Karpas-422 (cell line): ENCODE measurements around the gene GCK. TPM values are rescaled to one million over a fixed set of nuclear protein-coding genes. Genes with fewer than 3 reads are reported as not detected.

ENCODE experiments used
- DNase-seq: peaks from one replicate; pipeline ENCODE4 v3.0.0-alpha.2; 2015
- H2AFZ ChIP-seq: fragments of 200-600 bp; sonication (generic); 2 replicates; pipeline ENCODE4 v1.6.1; 2014; ENCODE audit warnings: antibody characterized with exemption, low read length, mixed read lengths
- H3K27ac ChIP-seq: fragments of 200-600 bp; sonication (generic); 2 replicates; pipeline ENCODE4 v1.5.1; 2014; ENCODE audit warnings: mild to moderate bottlenecking, low read length, moderate library complexity
- H3K27me3 ChIP-seq: fragments of 200-600 bp; sonication (generic); 2 replicates; pipeline ENCODE4 v1.6.1; 2014; ENCODE audit warnings: low read length, mixed read lengths
- H3K36me3 ChIP-seq: fragments of 200-600 bp; sonication (generic); 2 replicates; pipeline ENCODE4 v1.6.1; 2014; ENCODE audit warnings: low read length, mixed read lengths; ENCODE audit not compliant: insufficient read depth
- H3K4me1 ChIP-seq: fragments of 200-600 bp; sonication (generic); 2 replicates; pipeline ENCODE4 v1.6.1; 2014; ENCODE audit warnings: mild to moderate bottlenecking, low read length, mixed read lengths
- H3K4me2 ChIP-seq: fragments of 200-600 bp; sonication (generic); 2 replicates; pipeline ENCODE4 v1.6.1; 2014; ENCODE audit warnings: low read length, low read depth, mild to moderate bottlenecking; ENCODE audit not compliant: poor library complexity, severe bottlenecking
- H3K4me3 ChIP-seq: fragments of 200-600 bp; sonication (generic); 2 replicates; pipeline ENCODE4 v1.5.1; 2014; ENCODE audit warnings: mild to moderate bottlenecking, antibody characterized with exemption, low read length, mixed read lengths
- H3K79me2 ChIP-seq: fragments of 200-600 bp; sonication (generic); 2 replicates; pipeline ENCODE4 v1.6.1; 2014; ENCODE audit warnings: mild to moderate bottlenecking, low read length, mixed read lengths
- H3K9ac ChIP-seq: fragments of 200-600 bp; sonication (generic); 2 replicates; pipeline ENCODE4 v1.6.0; 2014; ENCODE audit warnings: low read length
- H3K9me2 ChIP-seq: fragments of 200-600 bp; sonication (generic), shearing (Covaris generic); replicated peaks from 2 replicates; pipeline ENCODE4 v1.6.0; 2014; ENCODE audit warnings: mild to moderate bottlenecking, low read length, moderate library complexity; ENCODE audit not compliant: insufficient read depth
- H3K9me3 ChIP-seq: fragments of 300-700, 200-600 bp; sonication (generic); 2 replicates; pipeline ENCODE4 v1.6.1; 2014; ENCODE audit warnings: low read length, mixed read lengths
- H4K20me1 ChIP-seq: fragments of 200-600 bp; sonication (generic); 2 replicates; pipeline ENCODE4 v1.6.1; 2014; ENCODE audit warnings: mild to moderate bottlenecking, antibody characterized with exemption, low read length, low read depth; ENCODE audit not compliant: insufficient read depth
- total RNA-seq: library from RNA; depleted of rRNA; stranded (reverse); fragments of >200 nt; shearing (Covaris generic); gene quantifications from 2 replicates; pipeline ENCODE4 v1.2.3, GENCODE V29; 2014; ENCODE audit warnings: low replicate concordance

GCK gene
- total RNA-seq, 1 experiment from 2014 or later: not detected

DNA sequence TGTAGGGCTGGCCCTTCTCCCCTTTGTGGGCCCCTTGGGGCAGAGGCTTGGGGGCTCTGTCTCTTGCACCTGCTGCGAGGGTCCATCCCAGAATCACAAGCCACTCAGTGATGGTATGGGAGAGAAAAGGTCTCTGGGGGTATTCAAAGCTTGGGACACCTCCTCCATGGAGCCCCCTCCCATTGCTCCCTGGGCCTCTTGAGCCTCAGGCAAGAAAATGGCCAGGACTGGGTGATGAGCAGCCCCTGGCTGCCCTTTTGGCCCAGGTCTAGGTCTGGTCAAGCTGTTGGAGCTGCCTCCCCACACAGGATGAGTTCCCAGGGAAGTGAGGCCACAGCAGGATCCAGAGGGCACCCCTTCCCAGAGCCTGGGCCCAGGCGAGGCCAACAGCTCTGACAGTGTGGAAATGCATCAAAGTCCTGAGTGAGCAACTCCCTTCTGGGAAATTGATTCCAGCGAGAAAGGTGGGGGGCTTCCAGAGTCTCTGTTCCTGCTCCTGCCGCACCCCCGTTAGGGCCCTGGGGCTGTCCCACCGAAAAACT is 44.7 kb downstream of the GCK start:
- no peaks in the 10 kb centered on the region for H4K20me1 ChIP-seq
- no peaks in the 10 kb centered on the region for H3K9me3 ChIP-seq

DNA sequence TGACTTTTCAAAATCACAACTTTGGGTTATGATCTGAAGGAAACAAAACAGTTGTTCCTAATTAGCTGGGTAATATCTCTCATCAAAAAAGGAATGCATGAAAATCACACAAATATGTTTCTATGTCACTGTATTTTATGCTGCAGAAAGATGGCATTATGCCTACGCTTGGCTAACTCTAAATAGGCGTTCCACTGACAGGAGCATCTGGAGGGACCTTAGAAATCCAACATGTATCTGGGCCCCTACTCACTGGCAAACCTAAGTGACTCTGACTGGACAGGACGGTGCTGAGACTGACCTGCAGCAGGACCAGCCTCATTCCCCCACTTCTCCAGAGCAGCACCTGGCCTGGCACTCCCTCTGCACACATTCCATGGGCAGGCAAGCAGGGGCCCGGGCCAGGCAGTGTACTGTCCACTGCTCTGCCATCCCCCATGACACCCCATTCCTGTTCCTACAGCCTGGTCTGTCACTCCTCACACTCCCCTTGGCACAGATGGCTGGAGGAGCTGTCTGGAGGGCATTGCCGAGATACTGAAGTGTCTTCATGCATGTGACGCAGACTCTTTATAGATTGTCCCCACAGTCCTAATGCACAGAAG is 45.5 kb downstream of the GCK start:
- no peaks in the 10 kb centered on the region for H4K20me1 ChIP-seq
- H3K9ac ChIP-seq: no peak overlapping the region
- no peak overlapping the region for H3K27ac ChIP-seq
- H3K9me2 ChIP-seq: no peaks in the 10 kb centered on the region
- H3K9me3 ChIP-seq: no peaks in the 10 kb centered on the region
- no peak overlapping the region for H2AFZ ChIP-seq
- H3K4me1 ChIP-seq: no peaks in the 10 kb centered on the region
- no peaks in the 10 kb centered on the region for H3K27me3 ChIP-seq
- no peaks in the 10 kb centered on the region for H3K36me3 ChIP-seq
- no peak overlapping the region for H3K4me2 ChIP-seq
- H3K79me2 ChIP-seq: no peaks in the 10 kb centered on the region
- H3K4me3 ChIP-seq: no peak overlapping the region
- no peak for DNase-seq

More for the DNA sequence above, 44.7 kb downstream of the GCK start:
- Histone ChIP-seq H3K27ac (no peak overlapping the region), H3K9me2 (no peaks in the 10 kb centered on the region), H3K4me1 (no peaks in the 10 kb centered on the region), H2AFZ (no peak overlapping the region), H3K4me2 (no peak overlapping the region), H3K9ac (no peak overlapping the region), H3K36me3 (no peaks in the 10 kb centered on the region), H3K27me3 (no peaks in the 10 kb centered on the region), H3K4me3 (no peak overlapping the region), H3K79me2 (no peaks in the 10 kb centered on the region)
- DNase-seq: no peak

DNA sequence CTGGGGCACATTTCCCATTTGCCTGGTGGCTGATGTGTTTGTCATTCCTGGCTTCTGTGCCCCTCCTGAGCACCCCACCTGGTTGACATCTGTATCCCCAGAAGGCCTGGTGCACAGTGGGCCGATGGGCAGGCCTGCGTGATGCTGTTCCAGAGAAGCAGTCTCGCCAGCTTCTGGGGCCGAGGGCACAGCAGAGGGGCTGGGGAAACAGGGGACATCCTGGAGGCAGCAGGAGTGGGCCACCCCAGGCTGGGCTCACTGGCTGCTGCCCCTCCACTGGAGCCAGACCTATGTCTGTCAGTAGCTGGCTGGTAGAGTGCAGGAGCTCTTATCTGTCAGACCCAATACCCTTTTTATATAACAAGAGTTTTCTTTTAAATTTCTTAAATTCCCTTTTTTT is 47.2 kb downstream of the GCK start:
- Histone ChIP-seq H3K79me2 (no peaks in the 10 kb centered on the region), H3K4me1 (no peaks in the 10 kb centered on the region), H4K20me1 (no peaks in the 10 kb centered on the region), H3K27ac (no peak overlapping the region), H3K4me3 (no peak overlapping the region), H3K9me2 (no peaks in the 10 kb centered on the region), H3K9me3 (no peaks in the 10 kb centered on the region), H2AFZ (no peak overlapping the region), H3K4me2 (no peak overlapping the region), H3K9ac (no peak overlapping the region), H3K36me3 (no peaks in the 10 kb centered on the region), H3K27me3 (no peaks in the 10 kb centered on the region)
- no peak for DNase-seq

DNA sequence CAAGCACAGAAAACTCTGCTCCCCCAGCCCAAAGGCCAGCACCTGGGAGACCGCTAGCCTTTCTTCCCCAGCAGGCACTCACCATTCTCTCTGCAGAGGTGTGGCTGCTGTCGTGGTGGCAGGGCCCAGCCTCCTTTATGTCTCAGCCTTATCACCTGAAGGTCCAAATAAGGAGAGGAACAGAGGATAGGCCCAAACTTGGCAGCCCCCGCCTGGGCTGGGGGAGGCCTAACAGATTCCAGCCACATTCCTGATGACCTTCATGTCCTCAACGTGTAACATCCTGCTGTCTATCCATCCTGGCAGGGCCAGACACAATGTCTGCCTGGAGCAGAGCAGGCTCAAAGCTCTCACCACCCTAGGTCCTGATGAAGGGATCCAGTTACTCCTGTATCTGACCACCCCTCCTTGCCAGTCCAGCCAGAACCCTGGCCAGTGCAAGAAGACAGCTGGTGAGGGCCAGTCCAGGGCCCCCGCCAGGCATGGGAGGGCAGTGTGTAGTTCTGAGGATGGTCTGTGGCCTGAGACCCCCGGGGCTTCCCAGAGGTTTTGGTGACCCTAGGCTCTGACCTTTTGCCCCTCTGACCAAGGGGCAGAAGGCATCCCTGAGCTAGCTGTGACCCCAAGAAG is 47.9 kb downstream of the GCK start, which contains the start of gene MYL7:
Gene MYL7, minus strand, starts transcription at position 112 of the 630 bp plus-strand sequence. Its CDS starts 27 bp downstream, at position 85.
- Histone ChIP-seq H2AFZ (no peak within 1 kb of the TSS), H3K9ac (no peak within 1 kb of the TSS), H3K4me2 (no peak within 1 kb of the TSS)

DNA sequence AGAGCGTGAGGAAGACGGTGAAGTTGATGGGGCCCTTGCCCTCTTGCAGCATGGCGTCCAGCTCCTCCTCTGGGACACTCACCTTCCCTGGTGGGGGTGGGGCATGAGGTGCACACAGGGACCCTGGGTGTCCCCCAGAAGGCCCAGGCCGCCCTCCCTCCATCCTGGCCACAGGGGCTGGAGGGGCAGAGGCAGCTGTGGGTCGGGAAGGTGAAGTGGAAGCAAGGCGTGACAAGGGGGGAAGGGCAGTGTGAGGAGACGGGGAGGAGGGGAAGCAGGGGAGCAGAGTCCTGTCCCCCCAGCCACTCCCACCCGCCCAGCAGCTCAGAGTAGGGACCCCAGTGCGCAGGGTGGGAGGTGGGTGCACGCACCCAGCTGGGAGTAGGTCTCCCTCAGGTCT is 48.9 kb downstream of the GCK start:
- H3K9me3 ChIP-seq: no peaks in the 10 kb centered on the region
- no peaks in the 10 kb centered on the region for H4K20me1 ChIP-seq
- no peaks in the 10 kb centered on the region for H3K4me1 ChIP-seq
- H2AFZ ChIP-seq: no peak overlapping the region
- H3K9me2 ChIP-seq: no peaks in the 10 kb centered on the region
- no peaks in the 10 kb centered on the region for H3K36me3 ChIP-seq
- H3K4me3 ChIP-seq: no peak overlapping the region
- H3K27me3 ChIP-seq: no peaks in the 10 kb centered on the region
- H3K27ac ChIP-seq: no peak overlapping the region
- H3K4me2 ChIP-seq: no peak overlapping the region
- H3K79me2 ChIP-seq: no peaks in the 10 kb centered on the region
- no peak for DNase-seq
- no peak overlapping the region for H3K9ac ChIP-seq

More for the DNA sequence above, 47.9 kb downstream of the GCK start, which contains the start of gene MYL7:
- Histone ChIP-seq H4K20me1 (no peaks in the 10 kb centered on the region), H3K27me3 (no peaks in the 10 kb centered on the region), H3K79me2 (no peaks in the 10 kb centered on the region), H3K27ac (no peak within 1 kb of the TSS), H3K4me3 (no peak within 1 kb of the TSS), H3K9me3 (no peaks in the 10 kb centered on the region), H3K9me2 (no peaks in the 10 kb centered on the region), H3K4me1 (no peaks in the 10 kb centered on the region), H3K36me3 (no peaks in the 10 kb centered on the region)
- no peak for DNase-seq

DNA sequence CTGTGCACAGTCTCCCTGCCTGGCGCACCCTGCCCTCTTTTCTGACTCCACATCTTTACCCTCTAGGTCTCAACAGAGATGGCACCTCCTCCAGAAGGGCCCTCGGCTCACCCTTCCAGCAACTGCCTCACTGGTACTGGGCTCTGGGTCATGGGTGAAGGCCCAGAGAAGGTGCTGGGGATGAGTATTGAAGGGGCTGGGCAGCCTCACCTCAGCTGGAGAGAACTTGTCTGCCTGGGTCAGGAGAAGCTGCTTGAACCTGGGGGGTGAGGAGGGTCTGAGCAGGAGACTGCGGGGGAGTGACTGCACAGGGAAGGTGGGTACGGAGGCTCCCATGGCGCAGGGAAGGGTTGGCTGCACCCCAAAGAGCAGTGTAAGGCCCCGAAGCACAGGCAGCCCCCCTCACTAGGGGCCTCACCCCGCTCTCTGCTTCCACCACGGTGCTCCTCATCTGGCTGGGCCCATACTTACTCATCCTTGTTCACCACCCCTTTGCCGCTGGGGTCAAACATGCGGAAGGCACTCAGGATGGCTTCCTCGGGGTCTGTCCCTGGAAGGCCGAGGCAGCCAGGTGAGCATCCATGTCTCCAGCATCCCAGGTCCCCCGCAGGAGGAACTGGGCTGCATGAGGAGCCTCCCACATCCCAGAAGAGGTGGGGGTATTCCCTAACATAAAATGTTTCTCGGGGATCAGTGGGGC is 49.8 kb downstream of the GCK start:
- H4K20me1 ChIP-seq: no peaks in the 10 kb centered on the region
- no peak for DNase-seq
- no peaks in the 10 kb centered on the region for H3K9me2 ChIP-seq
- no peaks in the 10 kb centered on the region for H3K36me3 ChIP-seq
- H3K4me2 ChIP-seq: no peak overlapping the region
- no peak overlapping the region for H3K27ac ChIP-seq
- H3K27me3 ChIP-seq: no peaks in the 10 kb centered on the region
- H2AFZ ChIP-seq: no peak overlapping the region
- H3K9ac ChIP-seq: no peak overlapping the region
- H3K4me1 ChIP-seq: no peaks in the 10 kb centered on the region
- H3K9me3 ChIP-seq: no peaks in the 10 kb centered on the region
- no peaks in the 10 kb centered on the region for H3K79me2 ChIP-seq
- H3K4me3 ChIP-seq: no peak overlapping the region

DNA sequence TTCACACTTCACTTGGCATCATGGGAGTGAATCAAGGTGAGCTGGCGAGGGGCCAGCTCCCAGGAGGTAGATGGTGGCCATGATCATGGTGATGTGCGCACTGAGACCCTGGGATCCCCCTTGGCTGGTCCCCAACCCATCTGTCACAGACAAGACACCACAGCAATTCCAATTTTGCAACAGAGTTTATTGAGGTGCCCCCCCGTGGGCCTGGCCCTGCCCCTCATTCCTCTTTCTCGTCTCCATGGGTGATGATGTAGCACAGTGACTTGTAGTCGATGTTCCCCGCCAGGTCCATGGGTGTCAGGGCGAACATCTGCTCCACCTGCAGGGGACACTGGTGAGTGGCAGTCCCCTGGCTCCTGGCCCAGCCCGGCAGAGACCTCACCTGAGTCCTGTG is 50.5 kb downstream of the GCK start:
- H3K4me3 ChIP-seq: no peak overlapping the region
- H3K4me1 ChIP-seq: no peaks in the 10 kb centered on the region
- DNase-seq: no peak
- H3K79me2 ChIP-seq: no peaks in the 10 kb centered on the region
- no peaks in the 10 kb centered on the region for H3K36me3 ChIP-seq
- no peak overlapping the region for H2AFZ ChIP-seq
- no peaks in the 10 kb centered on the region for H3K9me3 ChIP-seq
- H3K4me2 ChIP-seq: no peak overlapping the region
- H3K9me2 ChIP-seq: no peaks in the 10 kb centered on the region
- no peaks in the 10 kb centered on the region for H3K27me3 ChIP-seq
- H3K27ac ChIP-seq: no peak overlapping the region
- H3K9ac ChIP-seq: no peak overlapping the region
- no peaks in the 10 kb centered on the region for H4K20me1 ChIP-seq

DNA sequence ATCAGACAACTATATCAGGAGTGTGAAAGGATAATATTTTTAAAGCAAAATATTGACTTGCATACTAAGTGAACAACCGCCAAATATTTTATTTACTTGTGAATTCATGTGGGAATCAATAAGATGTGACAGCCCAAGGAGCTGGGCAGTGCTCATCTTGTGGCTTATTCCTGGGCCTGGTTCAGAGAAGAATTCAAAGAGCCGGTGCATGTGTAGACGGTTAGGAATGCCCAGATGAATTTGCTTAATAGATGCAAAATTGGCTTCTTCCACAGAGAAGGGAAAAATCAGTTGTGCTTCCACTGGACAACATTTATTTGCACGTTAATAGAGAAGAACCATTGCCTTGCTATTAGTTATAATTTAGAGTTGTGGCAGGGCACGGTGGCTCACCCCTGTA is 52.5 kb downstream of the GCK start:
- Histone ChIP-seq H4K20me1 (no peaks in the 10 kb centered on the region), H3K9me2 (no peaks in the 10 kb centered on the region), H3K36me3 (no peaks in the 10 kb centered on the region), H3K4me3 (no peak overlapping the region), H3K79me2 (no peaks in the 10 kb centered on the region), H3K9ac (no peak overlapping the region), H3K27ac (no peak overlapping the region), H3K27me3 (no peaks in the 10 kb centered on the region), H3K4me2 (no peak overlapping the region), H3K9me3 (no peaks in the 10 kb centered on the region), H2AFZ (no peak overlapping the region), H3K4me1 (no peaks in the 10 kb centered on the region)
- no peak for DNase-seq
